Epidermal melanocyte (primary cell): ENCODE results near the gene MAOA.
"Not testable (repeated sequence)": the region's sequence is repeated elsewhere in the genome, so short reads cannot be mapped to it uniquely, and the experiment has no call there.

Experiments
- DNase-seq: peaks from one replicate; pipeline ENCODE4 v3.0.0; 2011; ENCODE audit warnings: low spot score; ENCODE audit not compliant: insufficient read length

MAOA gene

GRCh38 chrX:43717161-43717560, 61.1 kb downstream of the MAOA start:
- DNase-seq, result no peak

- no peak for DNase-seq
Measured at GRCh38 chrX:43718081-43718480, 62.0 kb downstream of the MAOA start.

GRCh38 chrX:43718546-43718945, 62.4 kb downstream of the MAOA start:
- DNase-seq, result no peak

- DNase-seq, result no peak
Measured at GRCh38 chrX:43718956-43719355, 62.9 kb downstream of the MAOA start.

GRCh38 chrX:43720082-43720481, 64.0 kb downstream of the MAOA start:
- no peak for DNase-seq

- no peak for DNase-seq
Measured at GRCh38 chrX:43720961-43721360, 64.9 kb downstream of the MAOA start.

GRCh38 chrX:43725227-43725626, 69.1 kb downstream of the MAOA start:
- not testable (repeated sequence) for DNase-seq

- not testable (repeated sequence) for DNase-seq
Measured at GRCh38 chrX:43727254-43727653, 71.2 kb downstream of the MAOA start.

GRCh38 chrX:43728002-43728401, 71.9 kb downstream of the MAOA start:
- DNase-seq, result no peak

GRCh38 chrX:43728966-43729365, 72.9 kb downstream of the MAOA start:
- DNase-seq, result no peak

GRCh38 chrX:43731086-43731485, 75.0 kb downstream of the MAOA start:
- DNase-seq, result no peak

- no peak for DNase-seq
Measured at GRCh38 chrX:43733699-43734098, 77.6 kb downstream of the MAOA start.

- DNase-seq, result no peak
Measured at GRCh38 chrX:43734444-43734843, 78.3 kb downstream of the MAOA start.

GRCh38 chrX:43735534-43735933, 79.4 kb downstream of the MAOA start:
- DNase-seq, result no peak

- DNase-seq, result no peak
Measured at GRCh38 chrX:43735957-43736356, 79.9 kb downstream of the MAOA start.

GRCh38 chrX:43741843-43742573, 85.9 kb downstream of the MAOA start:
- no peak for DNase-seq

GRCh38 chrX:43743100-43743822, 87.2 kb downstream of the MAOA start:
- no peak for DNase-seq

GRCh38 chrX:43744284-43744683, 88.2 kb downstream of the MAOA start:
- no peak for DNase-seq

- DNase-seq, result no peak
Measured at GRCh38 chrX:43745938-43746721, 90.0 kb downstream of the MAOA start.

- no peak for DNase-seq
Measured at GRCh38 chrX:43747476-43747875, 91.4 kb downstream of the MAOA start.

GRCh38 chrX:43750248-43750676, 94.2 kb downstream of the MAOA start:
- DNase-seq, result peak; percentile 22

- no peak for DNase-seq
Measured at GRCh38 chrX:43753637-43754036, 97.5 kb downstream of the MAOA start.
